IMR-90 (cell line): ENCODE results near the gene EAF2. TPM values are rescaled to one million over a fixed set of nuclear protein-coding genes. Genes with fewer than 3 reads are reported as not detected.

ENCODE experiments used
- ATAC-seq: fragments of 200-7000 bp; cut with Tn5 transposase; 2 replicates; pipeline ENCODE4 v1.9.1; 2020; ENCODE audit warnings: low read depth, mild to moderate bottlenecking, moderate library complexity
- BruUV-seq: library from RNA; stranded (reverse); fragments of 400-500 nt; replicated peaks from 2 replicates; lab custom pipeline; 2021; lab: Mats Ljungman, UMichigan
- CTCF ChIA-PET: fragments of 300-600 bp; formaldehyde crosslinking; extraction: SDS; loops from one replicate; lab custom pipeline; 2021; ENCODE audit warnings: antibody characterized with exemption; lab: Yijun Ruan, JAX
- POLR2A ChIA-PET: fragments of 300-600 bp; sonication (Branson Sonifier 250); formaldehyde crosslinking; loops from one replicate; lab custom pipeline; 2022; ENCODE audit warnings: antibody characterized with exemption; ENCODE audit not compliant: unreplicated experiment; lab: Charles Lee
- DNase-seq: peaks from one replicate; pipeline ENCODE4 v3.0.0; 2013
- H2AFZ ChIP-seq: replicated peaks from 2 replicates; pipeline ENCODE3; 2013; ENCODE audit warnings: low read length, mild to moderate bottlenecking; ENCODE audit not compliant: poor library complexity
- H2AK5ac ChIP-seq: 2 replicates; pipeline ENCODE4 v1.6.1; 2013; ENCODE audit warnings: low read depth, low read length, inconsistent platforms
- H2AK9ac ChIP-seq: replicated peaks from 2 replicates; pipeline ENCODE3; 2013; ENCODE audit warnings: mild to moderate bottlenecking, low read depth, low read length, moderate library complexity; ENCODE audit not compliant: poor library complexity
- H2BK120ac ChIP-seq: 2 replicates; pipeline ENCODE4 v1.6.1; 2013; ENCODE audit warnings: low read depth, low read length, inconsistent platforms
- H2BK15ac ChIP-seq: 3 replicates; pipeline ENCODE4 v1.6.1; 2013; ENCODE audit warnings: low read depth, low read length, inconsistent platforms
- H2BK20ac ChIP-seq: 2 replicates; pipeline ENCODE4 v1.6.1; 2013; ENCODE audit warnings: low read depth, mild to moderate bottlenecking, inconsistent platforms, low read length, moderate library complexity
- H2BK5ac ChIP-seq: 2 replicates; pipeline ENCODE4 v1.6.1; 2013; ENCODE audit warnings: mild to moderate bottlenecking, low read depth, low read length, inconsistent platforms; ENCODE audit not compliant: poor library complexity, severe bottlenecking
- H3K14ac ChIP-seq: replicated peaks from 2 replicates; pipeline ENCODE4 v1.6.1; 2013; ENCODE audit warnings: low read depth, low read length, inconsistent platforms
- H3K18ac ChIP-seq: 2 replicates; pipeline ENCODE4 v1.6.1; 2013; ENCODE audit warnings: low read depth, low read length, control low read depth
- H3K23ac ChIP-seq: 2 replicates; pipeline ENCODE4 v1.6.1; 2013; ENCODE audit warnings: low read depth, low read length, inconsistent platforms
- H3K27ac ChIP-seq: 2 replicates; pipeline ENCODE4 v1.5.1; 2013; ENCODE audit warnings: mild to moderate bottlenecking, control low read depth, low read length; ENCODE audit not compliant: insufficient read depth
- H3K27me3 ChIP-seq: 2 replicates; pipeline ENCODE4 v1.6.1; 2013; ENCODE audit warnings: low read length; ENCODE audit not compliant: control insufficient read depth, insufficient read depth
- H3K36me3 ChIP-seq: 2 replicates; pipeline ENCODE4 v1.6.1; 2013; ENCODE audit warnings: low read length, mixed read lengths; ENCODE audit not compliant: control insufficient read depth, insufficient read depth
- H3K4ac ChIP-seq: 2 replicates; pipeline ENCODE4 v1.6.1; 2013; ENCODE audit warnings: low read depth, low read length, inconsistent platforms
- H3K4me1 ChIP-seq: 2 replicates; pipeline ENCODE4 v1.6.1; 2013; ENCODE audit warnings: low read length, mixed read lengths; ENCODE audit not compliant: control insufficient read depth, insufficient read depth
- H3K4me2 ChIP-seq: 2 replicates; pipeline ENCODE4 v1.6.1; 2013; ENCODE audit warnings: low read depth, mild to moderate bottlenecking, control low read depth, low read length, moderate library complexity
- H3K4me3 ChIP-seq: 2 replicates; pipeline ENCODE4 v1.5.1; 2013; ENCODE audit warnings: low read depth, mild to moderate bottlenecking, control low read depth, low read length, moderate library complexity; ENCODE audit not compliant: insufficient read depth
- H3K56ac ChIP-seq: 2 replicates; pipeline ENCODE4 v1.6.1; 2013; ENCODE audit warnings: low read length, inconsistent platforms; ENCODE audit not compliant: insufficient read depth; ENCODE audit errors: extremely low read depth
- H3K79me1 ChIP-seq, 2 experiments: 2 replicates each; pipeline ENCODE4 v1.6.1; 2013; ENCODE audit warnings: low read length in 2 of 2, inconsistent platforms in 1 of 2, low read depth in 1 of 2
- H3K9ac ChIP-seq: 2 replicates; pipeline ENCODE4 v1.6.1; 2013; ENCODE audit warnings: low read depth, low read length, control low read depth
- H3K9me1 ChIP-seq: 2 replicates; pipeline ENCODE4 v1.6.1; 2013; ENCODE audit warnings: low read length, inconsistent platforms; ENCODE audit not compliant: insufficient read depth
- H3K9me3 ChIP-seq: 2 replicates; pipeline ENCODE4 v1.6.1; 2013; ENCODE audit warnings: low read length; ENCODE audit not compliant: control insufficient read depth, insufficient read depth
- H4K20me1 ChIP-seq: 2 replicates; pipeline ENCODE4 v1.6.1; 2013; ENCODE audit warnings: low read length, inconsistent platforms; ENCODE audit not compliant: insufficient read depth
- H4K5ac ChIP-seq: 2 replicates; pipeline ENCODE4 v1.6.1; 2013; ENCODE audit warnings: mild to moderate bottlenecking, low read depth, low read length, control low read depth
- H4K8ac ChIP-seq, 2 experiments: 2 replicates each; pipeline ENCODE4 v1.6.1; 2013; ENCODE audit warnings: low read depth in 2 of 2, low read length in 2 of 2, control low read depth in 1 of 2, inconsistent platforms in 1 of 2
- H4K91ac ChIP-seq: 2 replicates; pipeline ENCODE4 v1.6.1; 2013; ENCODE audit warnings: low read depth, low read length, inconsistent platforms; ENCODE audit not compliant: insufficient read depth
- CEBPB ChIP-seq: IDR thresholded peaks from 2 replicates; pipeline ENCODE4 v1.6.1; 2012; ENCODE audit warnings: low read depth, low read length, improper control_type of control experiment
- CTCF ChIP-seq: conservative IDR thresholded peaks from 2 replicates; pipeline ENCODE4 v1.5.1; 2012; ENCODE audit warnings: mild to moderate bottlenecking, low read depth, low read length, improper control_type of control experiment
- ELK1 ChIP-seq: fragments of 150-350 bp; IDR thresholded peaks from 2 replicates; pipeline ENCODE4 v1.6.1; 2016; ENCODE audit warnings: low read depth, mild to moderate bottlenecking, low read length, moderate library complexity, borderline replicate concordance
- FOS ChIP-seq: fragments of 150-350 bp; IDR thresholded peaks from 2 replicates; pipeline ENCODE4 v1.6.1; 2016; ENCODE audit warnings: low read depth, low read length
- MAFK ChIP-seq: IDR thresholded peaks from 2 replicates; pipeline ENCODE4 v1.6.1; 2012; ENCODE audit warnings: low read depth, low read length, improper control_type of control experiment
- MAZ ChIP-seq: IDR thresholded peaks from 2 replicates; pipeline ENCODE4 v1.6.1; 2012; ENCODE audit warnings: low read depth, mild to moderate bottlenecking, low read length, improper control_type of control experiment, moderate library complexity, borderline replicate concordance
- MXI1 ChIP-seq: IDR thresholded peaks from 2 replicates; pipeline ENCODE4 v1.6.1; 2012; ENCODE audit warnings: low read depth, mild to moderate bottlenecking, low read length, moderate library complexity, borderline replicate concordance
- NFE2L2 ChIP-seq: fragments of 150-350 bp; IDR thresholded peaks from 2 replicates; pipeline ENCODE4 v1.6.1; 2016; ENCODE audit warnings: low read depth, mild to moderate bottlenecking, low read length
- RCOR1 ChIP-seq: IDR thresholded peaks from 2 replicates; pipeline ENCODE4 v1.6.1; 2012; ENCODE audit warnings: mild to moderate bottlenecking, low read length, improper control_type of control experiment; ENCODE audit not compliant: insufficient replicate concordance
- RFX5 ChIP-seq: IDR thresholded peaks from 2 replicates; pipeline ENCODE4 v1.8.0; 2012; ENCODE audit warnings: low read depth, mild to moderate bottlenecking, low read length, moderate library complexity
- SMC3 ChIP-seq: fragments of 150-350 bp; IDR thresholded peaks from 2 replicates; pipeline ENCODE4 v1.6.1; 2016; ENCODE audit warnings: low read depth, mild to moderate bottlenecking, antibody characterized with exemption, low read length, moderate library complexity
- USF2 ChIP-seq: fragments of 150-350 bp; IDR thresholded peaks from 2 replicates; pipeline ENCODE4 v1.6.1; 2017; ENCODE audit warnings: mild to moderate bottlenecking, antibody characterized with exemption, low read length, low read depth
- WGBS, 2 experiments: methylation state at CpG; one replicate each; pipeline versions ENCODE4 v1.1.5 to v1.1.7; 2013; ENCODE audit warnings: missing lambda C conversion rate in 2 of 2; ENCODE audit not compliant: insufficient read length in 1 of 2; ENCODE audit errors: extremely low coverage in 2 of 2; 5-methylcytosine and 5-hydroxymethylcytosine counted together
- dilution Hi-C: fragments of 300-500 bp; cut with HindIII; formaldehyde crosslinking; loops from one replicate; pipeline ENCODE4 v1.14.3; 2018; ENCODE audit warnings: low sequenced_read_pairs; ENCODE audit not compliant: unreplicated experiment
- in situ Hi-C: fragments of 300-500 bp; cut with MboI; formaldehyde crosslinking; loops from 3 replicates; pipeline ENCODE4 v1.14.3; 2019; ENCODE audit warnings: low sequenced_read_pairs, inconsistent platforms, mixed read lengths
- intact Hi-C: fragments of 100-400 bp; cut with micrococcal nuclease; formaldehyde crosslinking; loops from 2 replicates; pipeline ENCODE4 v1.10.0; 2022
- polyA plus RNA-seq, 3 experiments: library from polyadenylated mRNA; depleted of rRNA; stranded (reverse); fragments of >200 nt; gene quantifications; 2 replicates each; pipeline ENCODE4 v1.2.3, GENCODE V29; 2012; ENCODE audit warnings: low replicate concordance in 1 of 3
- total RNA-seq: library from RNA; depleted of rRNA; stranded (reverse); fragments of >200 nt; gene quantifications from 2 replicates; pipeline ENCODE4 v1.2.3, GENCODE V29; 2012

EAF2 gene
- total and polyA plus RNA-seq, 2 of the 4 experiments (the other 2 are of a cell fraction): 2.2 to 2.3 TPM

- H4K20me1 ChIP-seq: no peaks in the 10 kb centered on the region
- no peaks in the 10 kb centered on the region for H3K27me3 ChIP-seq
- no peak overlapping the region for H3K18ac ChIP-seq
- no peaks in the 10 kb centered on the region for H3K4me1 ChIP-seq
- H2AFZ ChIP-seq: no peak overlapping the region
- H2BK20ac ChIP-seq: no peak overlapping the region
- ATAC-seq (no peak), DNase-seq (no peak)
- dilution Hi-C loops: no loop called here
- no peak overlapping the region for H2AK9ac ChIP-seq
- H3K27ac ChIP-seq: no peak overlapping the region
- H3K9me1 ChIP-seq: no peaks in the 10 kb centered on the region
- H3K9ac ChIP-seq: no peak overlapping the region
- H3K9me3 ChIP-seq: no peaks in the 10 kb centered on the region
- no peak overlapping the region for H3K4me2 ChIP-seq
- TF ChIP-seq CTCF (no peak), SMC3 (no peak), MAZ (no peak), CEBPB (no peak), FOS (no peak), MAFK (no peak), RFX5 (no peak), MXI1 (no peak), NFE2L2 (no peak), USF2 (no peak), ELK1 (no peak), RCOR1 (no peak)
- H3K14ac ChIP-seq: no peak overlapping the region
- BruUV-seq: no TSS peak
- no peak overlapping the region for H3K4ac ChIP-seq
- H3K23ac ChIP-seq: no peak overlapping the region
- 80% methylated on average over 1 of the region's 2 CpGs; no CpG with 5 or more reads in 1 of the 2 experiments for WGBS, 2 experiments
- no peak overlapping the region for H2BK5ac ChIP-seq
- no peak overlapping the region for H4K8ac ChIP-seq
- H2AK5ac ChIP-seq: no peak overlapping the region
- H2BK15ac ChIP-seq: no peak overlapping the region
- H4K5ac ChIP-seq: no peak overlapping the region
- intact Hi-C loops: no loop called here
- ChIA-PET CTCF (no interaction called here), POLR2A (no interaction called here)
- H4K91ac ChIP-seq: no peak overlapping the region
- no peak overlapping the region for H2BK120ac ChIP-seq
- no peak overlapping the region for H3K56ac ChIP-seq
- no peaks in the 10 kb centered on the region for H3K36me3 ChIP-seq
- in situ Hi-C loops: no loop called here
- H3K4me3 ChIP-seq: no peak overlapping the region
- H3K79me1 ChIP-seq: no peaks in the 10 kb centered on the region
These were observed 78.4 kb downstream of the EAF2 start for GRCh38 chr3:121913305-121913990.
